GM21576 (cell line): ENCODE data around the gene FAM120AOS.

Source experiments
- ATAC-seq: cut with Tn5 transposase; IDR thresholded peaks from one replicate; pipeline ENCODE4 v1.9.1; 2021; ENCODE audit warnings: mild to moderate bottlenecking, moderate library complexity; ENCODE audit not compliant: unreplicated experiment

FAM120AOS gene

GRCh38 chr9:93467462-93467861 lies 14.1 kb upstream of the FAM120AOS start:
- no peak for ATAC-seq

DNA sequence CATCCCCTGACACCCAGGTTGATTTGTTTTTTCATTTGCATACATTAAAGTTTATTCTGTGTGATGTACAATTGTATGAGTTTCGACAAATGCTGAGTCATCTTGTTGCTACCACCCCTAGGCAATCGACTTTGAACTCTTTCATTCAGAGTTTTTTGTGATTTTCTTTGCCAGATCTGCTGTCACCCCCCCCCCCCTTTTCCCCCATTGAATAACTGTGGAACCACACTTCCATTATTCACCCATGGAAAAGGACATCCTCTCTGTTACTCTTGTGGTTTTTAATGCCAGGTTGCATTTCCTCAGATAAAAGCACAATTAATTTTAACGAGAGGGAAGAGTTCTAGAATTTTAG lies 13.7 kb upstream of the FAM120AOS start:
- no peak for ATAC-seq

DNA sequence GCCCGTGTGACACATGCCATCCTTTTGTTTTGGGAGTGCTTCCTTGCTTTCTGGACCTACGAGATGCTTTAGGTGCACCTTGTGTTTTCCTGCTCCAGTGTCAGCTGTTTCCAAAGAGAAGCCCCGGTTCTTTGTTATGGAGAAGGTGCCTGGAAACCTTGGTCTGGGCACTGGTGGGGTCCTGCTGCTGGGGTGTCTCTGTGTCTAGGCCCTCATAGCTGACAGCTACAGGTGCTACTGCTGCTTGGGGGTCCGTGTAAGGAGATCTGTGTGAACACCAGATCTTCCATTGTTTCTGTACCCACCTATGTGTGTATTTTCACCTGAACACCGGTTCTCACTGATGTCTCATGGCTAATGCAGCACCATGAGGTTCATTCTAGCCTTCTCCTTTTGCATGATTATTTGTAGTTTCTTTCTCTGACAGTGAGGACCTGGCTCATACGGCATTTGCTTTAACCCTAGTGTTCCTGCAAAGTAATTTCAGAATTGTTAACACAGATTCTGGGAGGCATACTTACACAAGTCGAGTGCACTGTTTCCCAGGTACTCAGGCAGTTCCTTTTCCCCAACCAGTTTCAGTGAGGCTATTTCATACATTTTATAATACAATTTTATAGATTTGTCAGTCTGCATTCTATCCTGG lies 13.2 kb upstream of the FAM120AOS start:
- ATAC-seq = no peak

GRCh38 chr9:93465855-93466254 lies 12.5 kb upstream of the FAM120AOS start:
- ATAC-seq = no peak

GRCh38 chr9:93464876-93465275 lies 11.5 kb upstream of the FAM120AOS start:
- ATAC-seq = no peak

DNA sequence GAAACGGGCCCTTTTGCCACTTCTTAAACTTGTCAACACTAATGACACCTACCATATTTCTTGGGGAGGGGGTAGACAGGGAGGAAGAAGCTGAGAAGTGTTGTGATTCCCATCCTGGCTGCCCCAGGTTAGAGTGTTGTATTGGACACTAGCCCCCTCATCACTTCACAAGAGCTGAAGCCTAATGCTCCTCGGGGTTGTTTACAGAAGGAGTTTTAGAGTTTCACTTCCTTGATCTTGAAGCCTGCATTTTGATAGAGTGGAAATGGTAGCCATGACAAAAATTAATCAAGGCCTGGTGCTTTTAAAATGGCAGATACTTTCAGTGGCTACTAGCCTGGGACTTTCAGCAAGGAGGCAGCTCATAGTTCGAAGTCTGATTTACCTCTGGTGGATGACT lies 11.0 kb upstream of the FAM120AOS start:
- ATAC-seq = peak; percentile 56

GRCh38 chr9:93463638-93464248 lies 10.4 kb upstream of the FAM120AOS start:
- no peak for ATAC-seq

- no peak for ATAC-seq
Measured at GRCh38 chr9:93461821-93462220, 8.4 kb upstream of the FAM120AOS start.

DNA sequence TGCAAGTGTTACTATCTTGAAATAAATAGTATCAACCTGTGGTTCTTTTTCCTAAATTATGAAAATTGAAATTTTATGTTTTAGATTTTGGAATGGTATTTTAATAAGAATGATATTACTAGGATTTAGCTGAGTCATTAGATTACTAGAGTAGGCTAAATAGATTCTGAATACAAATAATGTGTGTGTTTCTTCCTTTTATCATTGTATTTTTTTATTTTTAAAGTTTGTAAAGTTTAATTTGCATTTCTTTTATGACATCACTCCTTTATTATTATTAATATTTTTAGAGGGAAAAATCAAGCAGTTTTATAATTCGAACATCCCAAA lies 8.0 kb upstream of the FAM120AOS start:
- ATAC-seq = no peak

DNA sequence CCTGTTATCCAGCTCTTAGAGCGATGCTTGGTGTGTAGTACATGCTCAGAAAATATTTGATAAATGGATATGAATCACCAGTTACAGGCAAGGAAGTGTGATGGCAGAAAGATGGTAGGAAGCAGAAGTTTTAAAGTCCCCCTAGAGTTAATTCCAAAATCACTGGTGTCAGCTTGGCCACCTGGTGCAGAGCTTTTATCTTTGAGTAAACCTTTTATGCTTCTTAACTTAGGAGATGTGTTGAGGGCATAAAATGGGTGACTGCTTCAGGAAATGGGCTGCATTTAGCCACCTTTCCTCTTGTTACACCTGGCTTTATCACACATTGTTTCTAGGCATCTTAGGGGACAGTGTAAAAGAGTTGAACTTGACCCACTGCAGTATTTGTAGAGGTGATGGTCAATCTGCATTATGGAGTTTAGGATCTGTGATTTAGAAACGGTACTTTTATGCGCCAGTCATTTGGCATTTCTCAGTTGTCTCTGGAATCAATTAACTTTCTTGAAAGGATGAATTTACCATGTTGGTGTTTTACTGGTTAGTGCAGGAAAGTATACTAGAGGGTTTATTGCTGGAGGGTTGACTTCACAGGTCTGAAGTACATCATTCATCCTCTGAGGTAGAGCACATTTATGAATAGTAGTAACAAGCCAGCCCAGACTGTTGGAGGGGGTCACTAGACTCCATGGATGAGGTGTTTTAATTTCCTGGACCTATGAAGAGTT lies 7.5 kb upstream of the FAM120AOS start:
- no peak for ATAC-seq

GRCh38 chr9:93459432-93459847 lies 6.1 kb upstream of the FAM120AOS start:
- no peak for ATAC-seq

DNA sequence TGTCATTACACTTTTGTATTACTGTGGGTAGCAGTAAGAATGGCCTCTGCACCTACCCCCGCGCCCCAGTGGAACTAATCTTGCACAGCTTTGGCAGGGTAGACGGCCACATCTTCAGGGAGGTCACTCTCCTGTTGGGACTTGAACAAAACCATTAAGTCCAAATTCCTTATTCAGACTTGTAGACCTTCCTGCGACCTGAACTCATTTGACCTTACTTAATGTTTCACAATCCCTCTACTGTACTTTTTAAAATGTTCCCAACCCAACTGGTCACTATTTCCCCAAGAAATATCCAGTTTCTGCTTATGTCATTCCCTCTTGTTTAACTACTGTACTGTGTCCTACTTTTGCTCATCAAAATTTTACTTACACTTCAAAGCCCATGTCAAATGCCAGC lies 5.3 kb upstream of the FAM120AOS start:
- ATAC-seq = no peak

DNA sequence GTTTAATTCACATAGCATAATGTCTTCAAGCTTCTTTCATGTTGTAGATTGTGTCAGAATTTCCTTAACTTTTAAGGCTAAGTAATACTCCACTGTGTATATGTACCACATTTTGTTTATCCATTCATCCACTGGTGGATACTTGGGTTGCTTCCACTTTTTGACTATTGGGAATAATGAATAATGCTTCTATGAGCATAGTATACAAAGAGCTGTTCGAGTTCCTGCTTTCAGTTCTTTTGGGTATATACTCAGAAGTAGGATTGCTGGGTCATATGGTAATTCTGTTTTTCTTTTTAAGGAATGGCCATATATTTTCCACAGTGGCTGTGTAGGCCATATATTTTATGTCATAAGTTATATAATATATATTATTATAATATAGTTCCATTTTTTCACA lies 3.6 kb upstream of the FAM120AOS start:
- no peak for ATAC-seq

DNA sequence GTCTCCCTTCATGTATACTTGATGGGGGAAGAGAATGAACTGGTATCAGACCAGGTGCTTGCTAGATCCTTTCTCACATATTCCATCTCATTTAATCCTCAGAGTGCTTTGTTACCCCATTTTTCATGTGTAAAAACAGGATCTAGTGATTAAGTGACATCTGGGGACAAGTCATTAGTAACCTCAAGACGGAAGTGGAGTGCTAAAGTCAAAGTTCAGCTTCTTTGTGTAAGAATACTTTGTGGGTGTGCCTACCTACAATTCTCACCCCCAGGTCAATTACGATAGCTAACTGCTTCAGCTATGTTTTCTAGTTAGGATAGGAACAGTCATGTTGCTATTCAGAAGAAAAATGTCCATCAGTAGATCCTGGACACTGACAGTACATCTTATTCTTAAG lies 3.1 kb upstream of the FAM120AOS start:
- ATAC-seq = no peak

GRCh38 chr9:93456022-93456421 lies 2.6 kb upstream of the FAM120AOS start:
- ATAC-seq = no peak

GRCh38 chr9:93452710-93453046 lies 703 bp downstream of the FAM120AOS start:
- ATAC-seq = no peak

DNA sequence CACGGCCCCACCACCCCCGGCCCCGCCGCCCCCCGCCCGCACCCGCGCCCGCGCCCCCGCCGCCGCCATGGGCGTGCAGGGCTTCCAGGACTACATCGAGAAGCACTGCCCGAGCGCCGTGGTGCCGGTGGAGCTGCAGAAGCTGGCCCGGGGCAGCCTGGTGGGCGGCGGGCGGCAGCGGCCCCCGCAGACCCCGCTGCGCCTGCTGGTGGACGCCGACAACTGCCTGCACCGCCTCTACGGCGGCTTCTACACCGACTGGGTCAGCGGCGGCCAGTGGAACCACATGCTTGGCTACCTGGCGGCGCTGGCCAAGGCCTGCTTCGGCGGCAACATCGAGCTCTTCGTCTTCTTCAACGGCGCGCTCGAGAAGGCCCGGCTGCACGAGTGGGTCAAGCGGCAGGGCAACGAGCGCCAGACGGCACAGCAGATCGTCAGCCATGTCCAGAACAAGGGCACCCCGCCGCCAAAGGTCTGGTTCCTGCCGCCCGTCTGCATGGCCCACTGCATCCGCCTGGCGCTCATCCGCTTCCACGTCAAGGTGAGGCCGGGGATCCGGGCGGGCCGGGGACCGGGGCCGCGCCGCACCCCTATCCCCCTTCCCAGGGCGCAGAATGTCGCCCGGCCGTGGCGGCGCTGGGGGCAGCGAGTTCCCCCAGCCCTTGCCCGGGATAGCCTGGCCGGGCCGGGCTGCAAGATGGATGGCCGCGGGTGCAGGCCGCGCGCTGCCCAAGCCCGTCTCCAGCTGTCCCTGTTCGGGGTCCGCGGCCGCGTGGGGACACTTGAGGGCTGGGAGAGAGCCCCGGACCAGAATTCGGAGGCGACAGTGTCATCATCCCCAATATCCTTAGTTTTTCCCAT lies 1.3 kb downstream of the FAM120AOS start:
- no peak for ATAC-seq

- ATAC-seq = peak; percentile 44
Measured at GRCh38 chr9:93450945-93451815, 2.2 kb downstream of the FAM120AOS start, which contains the start of gene FAM120A. TSS of gene FAM120A (plus strand) at chr9:93451685. CDS start at chr9:93451916, 231 bp downstream.

DNA sequence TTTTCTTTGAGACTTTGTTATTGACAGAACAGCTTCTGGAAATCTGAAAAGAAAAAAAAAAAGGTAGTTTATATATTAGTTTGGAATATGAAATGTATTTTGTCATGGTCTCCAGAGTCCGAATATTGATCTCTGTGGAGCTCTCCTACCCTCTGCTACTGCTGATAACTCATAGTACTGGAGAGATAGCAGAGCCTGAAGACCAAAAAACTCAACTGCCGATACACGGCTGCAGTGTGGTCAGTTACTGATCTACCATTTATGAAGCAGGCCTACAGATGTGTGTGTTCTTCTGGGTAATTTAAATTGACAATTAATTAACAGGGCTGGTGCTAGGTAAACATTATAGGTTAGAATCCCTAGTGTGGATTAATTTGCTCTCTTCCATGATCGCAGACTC lies 5.7 kb downstream of the FAM120AOS start:
- ATAC-seq = no peak

- no peak for ATAC-seq
Measured at GRCh38 chr9:93446073-93446472, 7.3 kb downstream of the FAM120AOS start.
